ENCODE data around the gene VWA8. TPM values are rescaled to one million over a fixed set of nuclear protein-coding genes. Genes with fewer than 3 reads are reported as not detected.

VWA8 gene
- total and polyA plus RNA-seq, 2 experiments from 2014 or later: 6.3 to 24.6 TPM

DNA sequence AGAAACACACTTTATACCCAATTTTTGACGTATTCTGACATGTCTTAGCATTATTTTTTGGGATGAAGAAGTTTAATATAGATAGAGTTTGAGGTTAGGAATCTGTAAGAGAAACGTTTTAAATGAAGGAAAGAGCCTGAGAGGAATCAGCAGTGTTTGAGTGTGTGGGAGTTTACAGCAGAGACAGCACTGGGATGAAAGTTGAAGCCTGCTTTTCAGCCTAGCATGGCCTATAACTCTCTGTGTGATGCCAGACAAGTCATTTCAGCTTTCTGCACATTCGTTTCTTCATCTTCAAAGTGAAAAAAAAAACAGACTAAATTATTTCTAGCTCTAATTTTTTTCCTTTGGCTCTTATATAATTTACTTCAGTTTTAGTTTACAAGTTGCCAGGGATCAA, 326.5 kb downstream of the VWA8 start:
- H4K20me1 ChIP-seq (replicated peaks; ENCODE audit: insufficient read depth): no peaks in the 10 kb centered on the region
- no peaks in the 10 kb centered on the region for H3F3A ChIP-seq (replicated peaks; ENCODE audit: low read depth)
- no peak overlapping the region for H3K4me2 ChIP-seq
- no peak overlapping the region for H2AFZ ChIP-seq
- Mint-ChIP-seq H3K27me3 (ENCODE audit: insufficient read depth, low read depth, poor library complexity) (no peaks in the 10 kb centered on the region), H3K4me3 (no peak overlapping the region), H3K36me3 (ENCODE audit: low read depth) (no peaks in the 10 kb centered on the region), H3K27ac (0 out of 2 replicates have a peak overlapping the region, but pooled peaks have one; percentile 11), H3K9me3 (no peaks in the 10 kb centered on the region), H3K4me1 (peaks cover 4% of the 10 kb centered on the region; the same call in 2 of the 3 replicates)
- TF ChIP-seq POLR2AphosphoS5 (IDR thresholded peaks at IDR 0.05; ENCODE audit: low read depth): no peak
- TF ChIP-seq, protein P1, sequence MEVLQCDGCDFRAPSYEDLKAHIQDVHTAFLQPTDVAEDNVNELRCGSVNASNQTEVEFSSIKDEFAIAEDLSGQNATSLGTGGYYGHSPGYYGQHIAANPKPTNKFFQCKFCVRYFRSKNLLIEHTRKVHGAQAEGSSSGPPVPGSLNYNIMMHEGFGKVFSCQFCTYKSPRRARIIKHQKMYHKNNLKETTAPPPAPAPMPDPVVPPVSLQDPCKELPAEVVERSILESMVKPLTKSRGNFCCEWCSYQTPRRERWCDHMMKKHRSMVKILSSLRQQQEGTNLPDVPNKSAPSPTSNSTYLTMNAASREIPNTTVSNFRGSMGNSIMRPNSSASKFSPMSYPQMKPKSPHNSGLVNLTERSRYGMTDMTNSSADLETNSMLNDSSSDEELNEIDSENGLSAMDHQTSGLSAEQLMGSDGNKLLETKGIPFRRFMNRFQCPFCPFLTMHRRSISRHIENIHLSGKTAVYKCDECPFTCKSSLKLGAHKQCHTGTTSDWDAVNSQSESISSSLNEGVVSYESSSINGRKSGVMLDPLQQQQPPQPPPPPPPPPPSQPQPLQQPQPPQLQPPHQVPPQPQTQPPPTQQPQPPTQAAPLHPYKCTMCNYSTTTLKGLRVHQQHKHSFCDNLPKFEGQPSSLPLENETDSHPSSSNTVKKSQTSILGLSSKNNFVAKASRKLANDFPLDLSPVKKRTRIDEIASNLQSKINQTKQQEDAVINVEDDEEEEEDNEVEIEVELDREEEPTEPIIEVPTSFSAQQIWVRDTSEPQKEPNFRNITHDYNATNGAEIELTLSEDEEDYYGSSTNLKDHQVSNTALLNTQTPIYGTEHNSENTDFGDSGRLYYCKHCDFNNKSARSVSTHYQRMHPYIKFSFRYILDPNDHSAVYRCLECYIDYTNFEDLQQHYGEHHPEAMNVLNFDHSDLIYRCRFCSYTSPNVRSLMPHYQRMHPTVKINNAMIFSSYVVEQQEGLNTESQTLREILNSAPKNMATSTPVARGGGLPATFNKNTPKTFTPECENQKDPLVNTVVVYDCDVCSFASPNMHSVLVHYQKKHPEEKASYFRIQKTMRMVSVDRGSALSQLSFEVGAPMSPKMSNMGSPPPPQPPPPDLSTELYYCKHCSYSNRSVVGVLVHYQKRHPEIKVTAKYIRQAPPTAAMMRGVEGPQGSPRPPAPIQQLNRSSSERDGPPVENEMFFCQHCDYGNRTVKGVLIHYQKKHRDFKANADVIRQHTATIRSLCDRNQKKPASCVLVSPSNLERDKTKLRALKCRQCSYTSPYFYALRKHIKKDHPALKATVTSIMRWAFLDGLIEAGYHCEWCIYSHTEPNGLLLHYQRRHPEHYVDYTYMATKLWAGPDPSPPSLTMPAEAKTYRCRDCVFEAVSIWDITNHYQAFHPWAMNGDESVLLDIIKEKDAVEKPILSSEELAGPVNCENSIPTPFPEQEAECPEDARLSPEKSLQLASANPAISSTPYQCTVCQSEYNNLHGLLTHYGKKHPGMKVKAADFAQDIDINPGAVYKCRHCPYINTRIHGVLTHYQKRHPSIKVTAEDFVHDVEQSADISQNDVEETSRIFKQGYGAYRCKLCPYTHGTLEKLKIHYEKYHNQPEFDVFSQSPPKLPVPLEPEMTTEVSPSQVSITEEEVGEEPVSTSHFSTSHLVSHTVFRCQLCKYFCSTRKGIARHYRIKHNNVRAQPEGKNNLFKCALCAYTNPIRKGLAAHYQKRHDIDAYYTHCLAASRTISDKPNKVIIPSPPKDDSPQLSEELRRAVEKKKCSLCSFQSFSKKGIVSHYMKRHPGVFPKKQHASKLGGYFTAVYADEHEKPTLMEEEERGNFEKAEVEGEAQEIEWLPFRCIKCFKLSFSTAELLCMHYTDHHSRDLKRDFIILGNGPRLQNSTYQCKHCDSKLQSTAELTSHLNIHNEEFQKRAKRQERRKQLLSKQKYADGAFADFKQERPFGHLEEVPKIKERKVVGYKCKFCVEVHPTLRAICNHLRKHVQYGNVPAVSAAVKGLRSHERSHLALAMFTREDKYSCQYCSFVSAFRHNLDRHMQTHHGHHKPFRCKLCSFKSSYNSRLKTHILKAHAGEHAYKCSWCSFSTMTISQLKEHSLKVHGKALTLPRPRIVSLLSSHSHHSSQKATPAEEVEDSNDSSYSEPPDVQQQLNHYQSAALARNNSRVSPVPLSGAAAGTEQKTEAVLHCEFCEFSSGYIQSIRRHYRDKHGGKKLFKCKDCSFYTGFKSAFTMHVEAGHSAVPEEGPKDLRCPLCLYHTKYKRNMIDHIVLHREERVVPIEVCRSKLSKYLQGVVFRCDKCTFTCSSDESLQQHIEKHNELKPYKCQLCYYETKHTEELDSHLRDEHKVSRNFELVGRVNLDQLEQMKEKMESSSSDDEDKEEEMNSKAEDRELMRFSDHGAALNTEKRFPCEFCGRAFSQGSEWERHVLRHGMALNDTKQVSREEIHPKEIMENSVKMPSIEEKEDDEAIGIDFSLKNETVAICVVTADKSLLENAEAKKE (CRISPR knock-in tag; IDR thresholded peaks at IDR 0.05): no peak
- no peak for TF ChIP-seq EZH2 (IDR thresholded peaks at IDR 0.05; ENCODE audit: low read depth, unreplicated experiment)
- TF ChIP-seq STAT1 (IDR thresholded peaks at IDR 0.05; ENCODE audit: unreplicated experiment): no peak
- TF ChIP-seq JUNB (IDR thresholded peaks at IDR 0.05; ENCODE audit: unreplicated experiment): no peak
- TF ChIP-seq ZNF331 (CRISPR knock-in tag; IDR thresholded peaks at IDR 0.05; ENCODE audit: low read depth): no peak
- TF ChIP-seq CREB1 (CRISPR knock-in tag; IDR thresholded peaks at IDR 0.05; ENCODE audit: low read depth): no peak
- no peak for TF ChIP-seq NANOG (IDR thresholded peaks at IDR 0.05; ENCODE audit: borderline replicate concordance)
- TF ChIP-seq EZH2phosphoT487 (IDR thresholded peaks at IDR 0.05; ENCODE audit: unreplicated experiment): no peak
- TF ChIP-seq, protein P2, sequence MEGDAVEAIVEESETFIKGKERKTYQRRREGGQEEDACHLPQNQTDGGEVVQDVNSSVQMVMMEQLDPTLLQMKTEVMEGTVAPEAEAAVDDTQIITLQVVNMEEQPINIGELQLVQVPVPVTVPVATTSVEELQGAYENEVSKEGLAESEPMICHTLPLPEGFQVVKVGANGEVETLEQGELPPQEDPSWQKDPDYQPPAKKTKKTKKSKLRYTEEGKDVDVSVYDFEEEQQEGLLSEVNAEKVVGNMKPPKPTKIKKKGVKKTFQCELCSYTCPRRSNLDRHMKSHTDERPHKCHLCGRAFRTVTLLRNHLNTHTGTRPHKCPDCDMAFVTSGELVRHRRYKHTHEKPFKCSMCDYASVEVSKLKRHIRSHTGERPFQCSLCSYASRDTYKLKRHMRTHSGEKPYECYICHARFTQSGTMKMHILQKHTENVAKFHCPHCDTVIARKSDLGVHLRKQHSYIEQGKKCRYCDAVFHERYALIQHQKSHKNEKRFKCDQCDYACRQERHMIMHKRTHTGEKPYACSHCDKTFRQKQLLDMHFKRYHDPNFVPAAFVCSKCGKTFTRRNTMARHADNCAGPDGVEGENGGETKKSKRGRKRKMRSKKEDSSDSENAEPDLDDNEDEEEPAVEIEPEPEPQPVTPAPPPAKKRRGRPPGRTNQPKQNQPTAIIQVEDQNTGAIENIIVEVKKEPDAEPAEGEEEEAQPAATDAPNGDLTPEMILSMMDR (conservative IDR thresholded peaks at IDR 0.05; ENCODE audit: low read depth in 2 of 2): no peak
- TF ChIP-seq ZNF114 (CRISPR knock-in tag; IDR thresholded peaks at IDR 0.05): no peak
- TF ChIP-seq, protein P3, sequence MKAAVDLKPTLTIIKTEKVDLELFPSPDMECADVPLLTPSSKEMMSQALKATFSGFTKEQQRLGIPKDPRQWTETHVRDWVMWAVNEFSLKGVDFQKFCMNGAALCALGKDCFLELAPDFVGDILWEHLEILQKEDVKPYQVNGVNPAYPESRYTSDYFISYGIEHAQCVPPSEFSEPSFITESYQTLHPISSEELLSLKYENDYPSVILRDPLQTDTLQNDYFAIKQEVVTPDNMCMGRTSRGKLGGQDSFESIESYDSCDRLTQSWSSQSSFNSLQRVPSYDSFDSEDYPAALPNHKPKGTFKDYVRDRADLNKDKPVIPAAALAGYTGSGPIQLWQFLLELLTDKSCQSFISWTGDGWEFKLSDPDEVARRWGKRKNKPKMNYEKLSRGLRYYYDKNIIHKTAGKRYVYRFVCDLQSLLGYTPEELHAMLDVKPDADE (IDR thresholded peaks at IDR 0.05): no peak
- TF ChIP-seq, protein P4, sequence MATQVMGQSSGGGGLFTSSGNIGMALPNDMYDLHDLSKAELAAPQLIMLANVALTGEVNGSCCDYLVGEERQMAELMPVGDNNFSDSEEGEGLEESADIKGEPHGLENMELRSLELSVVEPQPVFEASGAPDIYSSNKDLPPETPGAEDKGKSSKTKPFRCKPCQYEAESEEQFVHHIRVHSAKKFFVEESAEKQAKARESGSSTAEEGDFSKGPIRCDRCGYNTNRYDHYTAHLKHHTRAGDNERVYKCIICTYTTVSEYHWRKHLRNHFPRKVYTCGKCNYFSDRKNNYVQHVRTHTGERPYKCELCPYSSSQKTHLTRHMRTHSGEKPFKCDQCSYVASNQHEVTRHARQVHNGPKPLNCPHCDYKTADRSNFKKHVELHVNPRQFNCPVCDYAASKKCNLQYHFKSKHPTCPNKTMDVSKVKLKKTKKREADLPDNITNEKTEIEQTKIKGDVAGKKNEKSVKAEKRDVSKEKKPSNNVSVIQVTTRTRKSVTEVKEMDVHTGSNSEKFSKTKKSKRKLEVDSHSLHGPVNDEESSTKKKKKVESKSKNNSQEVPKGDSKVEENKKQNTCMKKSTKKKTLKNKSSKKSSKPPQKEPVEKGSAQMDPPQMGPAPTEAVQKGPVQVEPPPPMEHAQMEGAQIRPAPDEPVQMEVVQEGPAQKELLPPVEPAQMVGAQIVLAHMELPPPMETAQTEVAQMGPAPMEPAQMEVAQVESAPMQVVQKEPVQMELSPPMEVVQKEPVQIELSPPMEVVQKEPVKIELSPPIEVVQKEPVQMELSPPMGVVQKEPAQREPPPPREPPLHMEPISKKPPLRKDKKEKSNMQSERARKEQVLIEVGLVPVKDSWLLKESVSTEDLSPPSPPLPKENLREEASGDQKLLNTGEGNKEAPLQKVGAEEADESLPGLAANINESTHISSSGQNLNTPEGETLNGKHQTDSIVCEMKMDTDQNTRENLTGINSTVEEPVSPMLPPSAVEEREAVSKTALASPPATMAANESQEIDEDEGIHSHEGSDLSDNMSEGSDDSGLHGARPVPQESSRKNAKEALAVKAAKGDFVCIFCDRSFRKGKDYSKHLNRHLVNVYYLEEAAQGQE (IDR thresholded peaks at IDR 0.05; ENCODE audit: unreplicated experiment): no peak
- no peaks in the 10 kb centered on the region for H3K4me1 ChIP-seq (ENCODE audit: insufficient read depth)
- no peaks in the 10 kb centered on the region for H3K27me3 ChIP-seq (ENCODE audit: insufficient read depth)
- ATAC-seq (no peak), DNase-seq (ENCODE audit: low spot score) (no peak)
- H3K9me2 ChIP-seq (ENCODE audit: insufficient read depth): no peaks in the 10 kb centered on the region
- H3K36me3 ChIP-seq (ENCODE audit: insufficient read depth): no peaks in the 10 kb centered on the region
- H3K4me3 ChIP-seq: no peak overlapping the region
- no peak overlapping the region for H3K27ac ChIP-seq (ENCODE audit: low read depth)
- no peaks in the 10 kb centered on the region for H3K79me2 ChIP-seq (replicated peaks; ENCODE audit: insufficient read depth)

Measured in GM23338 (cell line).